ENCODE data around the gene TNKS1BP1.
A peak's percentile ranks its signal among the peaks of the same experiment; 100 is the strongest.

Gene TNKS1BP1

DNA sequence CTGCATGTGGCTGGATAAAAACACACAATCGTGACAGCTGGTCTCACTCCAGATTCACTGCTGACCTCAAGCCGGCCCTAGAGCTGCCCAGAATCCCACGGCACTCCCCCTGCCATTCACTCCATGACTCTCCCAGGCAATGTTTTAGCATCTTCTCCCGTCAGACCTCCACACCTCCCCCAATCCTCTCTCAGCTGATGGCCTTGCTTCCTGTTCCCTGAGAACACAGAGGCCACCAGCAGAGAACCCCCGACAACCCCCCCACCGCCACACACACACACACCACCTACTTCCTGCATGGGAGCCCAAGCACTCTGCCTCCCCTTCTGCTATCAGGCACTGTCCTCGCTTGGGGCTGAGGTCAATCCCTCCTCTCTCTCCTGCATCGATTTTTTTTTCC is 9.3 kb downstream of the TNKS1BP1 start:
- DNase-seq (no peak), ATAC-seq (no peak)
- Mint-ChIP-seq H3K9me3 (no peaks in the 10 kb centered on the region), H3K27me3 (no peaks in the 10 kb centered on the region), H3K4me1 (peaks cover 14% of the 10 kb centered on the region), H3K27ac (no peak overlapping the region), H3K36me3 (ENCODE audit: low read depth) (peaks cover 6% of the 10 kb centered on the region), H3K4me3 (no peak overlapping the region)

GRCh38 chr11:57314221-57314973 is 10.4 kb downstream of the TNKS1BP1 start:
- no peak overlapping the region for H3K27ac Mint-ChIP-seq
- DNase-seq (no peak), ATAC-seq (no peak)
- no peaks in the 10 kb centered on the region for H3K9me3 Mint-ChIP-seq
- H3K4me1 Mint-ChIP-seq = peaks cover 14% of the 10 kb centered on the region
- no peak overlapping the region for H3K4me3 Mint-ChIP-seq
- no peaks in the 10 kb centered on the region for H3K27me3 Mint-ChIP-seq
- H3K36me3 Mint-ChIP-seq (ENCODE audit: low read depth) = peaks cover 12% of the 10 kb centered on the region

DNA sequence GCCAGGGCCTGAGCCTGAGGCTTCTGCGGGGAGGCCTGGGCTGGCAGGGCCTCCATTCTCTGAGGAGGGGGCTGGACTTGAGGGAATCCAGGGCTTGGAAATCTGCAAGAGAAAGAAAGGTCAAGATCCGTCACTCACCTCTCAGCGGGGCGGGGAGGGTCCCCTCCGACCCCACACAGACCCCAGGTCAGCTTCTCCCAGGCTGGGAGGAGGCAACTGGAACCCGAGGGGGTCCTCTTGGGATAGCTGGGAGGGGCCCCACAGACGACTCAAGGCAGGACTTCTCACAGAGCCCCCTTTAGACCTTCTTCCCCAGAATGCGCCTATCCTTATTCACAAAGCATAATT is 11.0 kb downstream of the TNKS1BP1 start:
- Mint-ChIP-seq H3K27me3 (no peaks in the 10 kb centered on the region), H3K27ac (no peak overlapping the region), H3K36me3 (ENCODE audit: low read depth) (peaks cover 9% of the 10 kb centered on the region), H3K4me1 (peaks cover 14% of the 10 kb centered on the region), H3K9me3 (no peaks in the 10 kb centered on the region), H3K4me3 (no peak overlapping the region)
- ATAC-seq (no peak), DNase-seq (no peak)

- H3K4me3 Mint-ChIP-seq = no peak overlapping the region
- peaks cover 9% of the 10 kb centered on the region for H3K36me3 Mint-ChIP-seq (ENCODE audit: low read depth)
- H3K9me3 Mint-ChIP-seq = no peaks in the 10 kb centered on the region
- ATAC-seq (no peak), DNase-seq (no peak)
- no peaks in the 10 kb centered on the region for H3K27me3 Mint-ChIP-seq
- no peak overlapping the region for H3K27ac Mint-ChIP-seq
- peaks cover 14% of the 10 kb centered on the region for H3K4me1 Mint-ChIP-seq
Measured at GRCh38 chr11:57313071-57313787, 11.5 kb downstream of the TNKS1BP1 start.

DNA sequence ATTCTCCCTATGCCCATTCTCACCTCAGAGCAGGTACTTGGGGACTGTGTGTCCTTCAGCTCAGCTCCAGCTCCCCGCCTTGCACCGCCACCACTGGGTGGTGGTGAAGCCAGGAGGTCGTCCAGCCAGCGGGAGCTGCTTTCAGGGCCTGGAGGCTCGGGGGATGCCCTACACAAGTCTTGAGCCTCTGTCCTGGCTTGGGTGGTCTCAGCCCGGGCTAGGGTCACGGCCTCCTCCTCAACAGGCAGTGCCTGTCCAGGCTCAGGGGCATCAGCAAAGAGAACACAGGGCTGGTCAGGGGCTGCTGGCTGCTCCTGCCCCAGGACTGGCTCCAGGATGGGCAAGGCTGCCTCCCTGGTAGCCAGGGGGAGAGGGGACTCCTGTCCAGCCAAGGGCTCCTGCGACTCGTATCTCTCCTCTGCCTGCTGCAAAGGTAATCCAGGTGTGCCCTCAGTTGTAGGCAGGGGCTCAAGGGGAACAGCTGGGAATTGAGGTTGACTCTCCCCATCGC is 12.2 kb downstream of the TNKS1BP1 start:
- Mint-ChIP-seq H3K9me3 (no peaks in the 10 kb centered on the region), H3K4me1 (peaks cover 14% of the 10 kb centered on the region), H3K27ac (no peak overlapping the region), H3K27me3 (no peaks in the 10 kb centered on the region), H3K36me3 (ENCODE audit: low read depth) (peaks cover 7% of the 10 kb centered on the region), H3K4me3 (no peak overlapping the region)
- no peak for DNase-seq
- no peak for ATAC-seq

- no peak overlapping the region for H3K4me3 Mint-ChIP-seq
- ATAC-seq (peak; percentile 98), DNase-seq (peak; percentile 83)
- H3K27ac Mint-ChIP-seq = no peak overlapping the region
- no peaks in the 10 kb centered on the region for H3K27me3 Mint-ChIP-seq
- peaks cover 7% of the 10 kb centered on the region for H3K36me3 Mint-ChIP-seq (ENCODE audit: low read depth)
- H3K9me3 Mint-ChIP-seq = no peaks in the 10 kb centered on the region
- H3K4me1 Mint-ChIP-seq = peaks cover 14% of the 10 kb centered on the region
Measured at GRCh38 chr11:57311109-57311936, 13.4 kb downstream of the TNKS1BP1 start.

- H3K4me1 Mint-ChIP-seq = peaks cover 14% of the 10 kb centered on the region
- H3K27ac Mint-ChIP-seq = no peak overlapping the region
- DNase-seq (no peak), ATAC-seq (no peak)
- no peak overlapping the region for H3K4me3 Mint-ChIP-seq
- H3K36me3 Mint-ChIP-seq (ENCODE audit: low read depth) = peaks cover 7% of the 10 kb centered on the region
- H3K9me3 Mint-ChIP-seq = no peaks in the 10 kb centered on the region
- H3K27me3 Mint-ChIP-seq = no peaks in the 10 kb centered on the region
Measured at GRCh38 chr11:57310630-57311086, 14.1 kb downstream of the TNKS1BP1 start.

GRCh38 chr11:57310091-57310490 is 14.7 kb downstream of the TNKS1BP1 start:
- DNase-seq (no peak), ATAC-seq (no peak)
- Mint-ChIP-seq H3K27ac (no peak overlapping the region), H3K4me1 (peaks cover 14% of the 10 kb centered on the region), H3K4me3 (no peak overlapping the region), H3K9me3 (no peaks in the 10 kb centered on the region), H3K36me3 (ENCODE audit: low read depth) (peaks cover 7% of the 10 kb centered on the region), H3K27me3 (no peaks in the 10 kb centered on the region)

GRCh38 chr11:57309106-57310059 is 15.4 kb downstream of the TNKS1BP1 start:
- H3K36me3 Mint-ChIP-seq (ENCODE audit: low read depth) = peaks cover 7% of the 10 kb centered on the region
- ATAC-seq (no peak), DNase-seq (no peak)
- H3K9me3 Mint-ChIP-seq = no peaks in the 10 kb centered on the region
- H3K4me1 Mint-ChIP-seq = peaks cover 14% of the 10 kb centered on the region
- H3K27me3 Mint-ChIP-seq = no peaks in the 10 kb centered on the region
- no peak overlapping the region for H3K4me3 Mint-ChIP-seq
- no peak overlapping the region for H3K27ac Mint-ChIP-seq

DNA sequence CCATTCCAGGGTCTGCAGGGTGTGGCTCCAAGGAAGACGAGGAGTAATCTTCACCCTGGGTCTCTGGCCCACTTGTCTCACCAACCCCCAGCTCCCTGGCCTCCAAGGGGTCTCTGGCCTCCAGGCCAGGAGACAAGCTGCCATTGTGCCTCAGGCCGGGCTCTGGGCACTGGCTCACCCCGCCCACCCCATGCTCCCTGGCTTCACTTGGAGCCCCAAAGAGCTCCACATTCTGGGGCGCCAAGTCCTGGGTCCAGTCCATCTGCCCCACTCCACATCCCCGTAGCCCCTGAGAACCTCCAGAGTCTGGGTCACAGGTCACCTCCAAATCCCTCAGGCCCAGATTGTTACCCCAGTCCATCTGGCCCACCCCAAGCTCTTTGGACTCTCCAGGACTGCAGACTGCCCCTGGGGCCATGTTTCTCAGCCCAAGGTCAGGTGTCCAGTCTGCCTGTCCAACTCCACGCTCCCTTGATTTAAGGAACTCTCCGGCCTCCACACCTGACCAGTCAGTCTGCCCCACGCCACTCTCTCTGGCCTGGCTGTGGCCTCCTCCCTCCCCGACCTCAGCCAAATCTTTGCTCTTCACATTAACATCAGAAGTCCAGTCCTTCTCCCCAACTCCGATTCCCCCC is 16.2 kb downstream of the TNKS1BP1 start:
- ATAC-seq = no peak
- Mint-ChIP-seq H3K4me1 (peaks cover 14% of the 10 kb centered on the region), H3K27ac (no peak overlapping the region), H3K4me3 (no peak overlapping the region), H3K9me3 (no peaks in the 10 kb centered on the region), H3K27me3 (no peaks in the 10 kb centered on the region), H3K36me3 (ENCODE audit: low read depth) (peaks cover 5% of the 10 kb centered on the region)
- no peak for DNase-seq

GRCh38 chr11:57307666-57308270 is 17.0 kb downstream of the TNKS1BP1 start:
- peaks cover 5% of the 10 kb centered on the region for H3K36me3 Mint-ChIP-seq (ENCODE audit: low read depth)
- H3K9me3 Mint-ChIP-seq = no peaks in the 10 kb centered on the region
- no peak overlapping the region for H3K4me3 Mint-ChIP-seq
- ATAC-seq (no peak), DNase-seq (no peak)
- H3K27me3 Mint-ChIP-seq = no peaks in the 10 kb centered on the region
- H3K27ac Mint-ChIP-seq = no peak overlapping the region
- peaks cover 14% of the 10 kb centered on the region for H3K4me1 Mint-ChIP-seq

DNA sequence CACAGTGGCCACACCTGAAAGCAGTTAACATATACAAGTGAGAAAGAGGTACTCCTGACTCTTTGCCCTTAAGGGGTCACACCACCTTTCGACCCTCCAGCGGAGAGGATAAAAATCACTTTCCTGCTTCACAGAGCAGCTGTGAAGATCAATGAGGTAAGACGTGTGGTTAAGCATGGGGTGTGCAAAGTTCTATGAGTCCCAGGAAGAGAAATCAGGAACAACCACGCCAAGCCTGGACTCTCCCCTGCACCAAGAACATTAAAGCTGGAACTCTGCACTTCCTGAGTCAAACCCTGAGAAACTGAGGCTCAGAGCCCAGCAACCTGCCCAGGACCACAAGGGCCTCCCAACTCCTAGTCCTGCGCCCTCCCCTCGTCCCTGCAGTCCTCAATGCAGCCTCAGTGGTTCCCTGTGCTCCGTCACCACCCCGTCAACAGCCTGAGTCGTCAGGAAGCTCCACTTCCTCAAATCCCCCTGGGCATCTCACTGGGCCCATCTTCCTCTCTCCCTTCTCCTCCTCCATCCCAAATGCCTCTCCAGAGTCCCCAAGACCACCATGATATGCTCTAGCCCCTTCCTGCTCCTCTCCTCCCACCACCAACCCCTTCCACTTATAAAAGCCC is 17.7 kb downstream of the TNKS1BP1 start:
- H3K4me3 Mint-ChIP-seq = no peak overlapping the region
- H3K36me3 Mint-ChIP-seq (ENCODE audit: low read depth) = peaks cover 5% of the 10 kb centered on the region
- no peaks in the 10 kb centered on the region for H3K9me3 Mint-ChIP-seq
- H3K27me3 Mint-ChIP-seq = no peaks in the 10 kb centered on the region
- peaks cover 11% of the 10 kb centered on the region for H3K4me1 Mint-ChIP-seq
- DNase-seq = no peak
- ATAC-seq = no peak
- H3K27ac Mint-ChIP-seq = no peak overlapping the region

Data from activated naive CD8-positive, alpha-beta T cell treated with anti-CD3 and anti-CD28 coated beads, Interleukin-2, amount 50 U/mL, for 24 hours (primary cell).